Jurkat, Clone E6-1 (cell line): ENCODE data around the gene KCNN3.

Experiments
- DNase-seq: peaks from one replicate; pipeline ENCODE4 v3.0.0-alpha.2; 2011; ENCODE audit warnings: low read depth, low spot score
- H3K4me3 ChIP-seq: 2 replicates; pipeline ENCODE4 v1.5.1; 2011; ENCODE audit warnings: mild to moderate bottlenecking, low read length, control low read depth, moderate library complexity

KCNN3 gene

DNA sequence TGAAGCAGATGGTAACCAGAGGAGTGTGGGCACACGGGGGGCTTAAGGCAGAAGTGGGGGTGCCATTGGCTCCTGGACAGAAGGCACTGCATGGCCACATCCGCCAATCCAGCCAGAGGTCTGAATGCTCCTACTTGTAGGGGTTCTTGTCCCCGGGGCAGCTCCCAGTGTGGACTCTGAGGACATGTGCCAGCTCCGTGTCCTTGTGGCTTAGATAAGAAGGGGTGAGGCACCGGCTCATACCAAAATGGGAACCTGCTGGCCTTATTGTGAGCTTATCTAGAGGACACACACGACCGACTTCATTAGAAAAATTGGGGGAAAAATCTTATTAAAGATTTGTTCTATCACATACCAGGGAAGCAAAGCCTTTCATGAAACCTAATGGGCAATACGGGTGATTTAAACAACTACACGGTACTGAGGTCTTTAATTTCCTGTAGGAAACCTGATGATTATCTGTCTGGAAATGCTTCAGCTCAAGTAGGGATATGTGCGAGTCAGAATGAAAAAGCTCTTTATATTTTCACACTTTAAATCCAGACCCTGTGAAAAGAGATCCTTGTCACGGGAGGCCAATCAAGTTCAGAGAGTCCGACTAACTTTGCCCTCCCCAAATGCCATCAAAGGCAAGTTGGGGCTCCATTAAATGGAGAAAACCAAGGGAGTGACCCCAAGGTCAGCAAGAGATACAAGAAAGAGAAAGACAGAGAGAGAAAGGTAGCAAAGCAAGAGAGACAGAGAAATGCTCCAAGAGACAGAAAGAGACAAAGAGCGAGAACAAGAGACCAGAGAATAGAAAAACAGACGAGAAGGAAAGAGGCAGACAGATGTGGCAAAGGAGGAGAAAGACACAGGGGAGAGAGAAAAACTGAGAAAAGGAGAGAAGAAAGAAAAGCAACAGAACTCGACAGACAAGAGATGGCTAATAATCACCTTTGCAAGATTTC is 14.1 kb upstream of the KCNN3 start:
- no peak for DNase-seq
- H3K4me3 ChIP-seq, result no peak overlapping the region

DNA sequence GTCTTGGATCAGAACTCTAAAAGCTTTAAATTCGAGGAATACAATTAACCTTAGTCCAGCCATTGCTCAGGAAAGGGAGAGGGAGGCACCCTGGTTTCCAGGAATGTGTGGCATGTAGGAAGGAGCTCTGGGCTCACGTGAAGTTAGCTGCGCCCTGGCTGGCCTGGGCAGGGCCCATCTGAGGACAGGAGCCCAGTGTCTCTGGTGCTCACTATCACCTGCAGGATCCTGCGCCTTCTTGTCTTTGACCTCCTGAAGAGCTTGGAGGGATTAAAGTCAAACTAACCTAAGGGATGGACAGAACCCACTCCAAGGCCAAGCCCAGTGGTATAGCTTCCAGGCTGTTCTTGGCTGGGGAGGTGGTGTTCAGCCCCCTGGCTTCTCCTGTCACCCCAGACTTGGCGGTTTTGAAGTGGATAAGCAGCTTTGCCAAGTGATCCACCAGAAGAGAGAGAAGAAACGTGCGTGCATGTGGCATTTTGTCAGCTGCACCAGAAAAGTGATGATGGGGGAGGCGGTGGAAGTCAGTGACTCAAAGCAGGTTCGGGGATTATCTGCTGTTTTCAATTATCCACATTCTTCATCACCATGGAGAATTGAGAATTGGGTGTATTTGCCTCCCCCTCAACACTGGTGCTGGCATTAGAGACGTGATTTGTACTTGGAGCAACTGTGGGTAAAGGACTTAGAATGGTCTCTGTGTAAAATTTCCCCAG is 11.9 kb upstream of the KCNN3 start:
- no peak for DNase-seq

DNA sequence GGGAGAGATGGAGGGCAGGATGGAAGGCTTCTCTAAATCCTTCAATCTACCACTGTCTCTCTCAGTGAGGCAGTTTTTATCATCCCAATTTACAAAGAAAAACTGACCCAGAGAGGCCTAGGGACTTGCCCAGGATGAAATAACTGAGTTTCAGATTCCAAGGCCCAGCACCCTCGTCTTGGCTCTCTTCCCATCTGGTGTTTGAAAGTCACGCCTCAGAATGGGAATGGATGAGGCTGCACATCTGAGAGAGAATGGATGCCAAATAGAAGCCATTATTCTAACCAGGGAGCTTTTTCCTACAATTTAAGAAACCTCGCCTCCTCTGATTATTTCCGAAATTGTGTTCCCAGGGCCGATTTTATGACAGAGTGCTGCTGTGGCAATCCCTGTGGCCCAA is 10.6 kb upstream of the KCNN3 start:
- no peak for DNase-seq
- H3K4me3 ChIP-seq, result no peak overlapping the region

More for the DNA sequence above, 11.9 kb upstream of the KCNN3 start:
- H3K4me3 ChIP-seq, result no peak overlapping the region

DNA sequence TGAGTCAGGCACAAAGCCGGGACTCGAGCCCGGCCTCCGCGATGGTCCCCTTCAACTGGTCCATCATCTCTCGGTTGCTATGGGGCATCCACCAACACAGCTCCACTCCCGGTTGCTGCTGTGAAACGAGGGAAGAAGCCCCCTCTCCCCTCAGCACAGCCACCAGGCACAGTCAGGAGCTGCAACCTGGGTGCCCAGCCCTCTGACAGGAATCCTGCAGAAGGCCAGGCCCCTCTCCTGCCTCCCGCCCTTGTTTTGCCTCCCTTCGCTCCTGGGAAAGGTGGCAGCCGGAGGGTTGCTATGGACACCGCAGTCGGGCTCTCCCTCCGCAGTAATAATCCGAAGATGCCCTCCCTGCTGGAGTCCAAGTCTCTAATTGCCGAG is 8.9 kb upstream of the KCNN3 start:
- DNase-seq, result no peak

DNA sequence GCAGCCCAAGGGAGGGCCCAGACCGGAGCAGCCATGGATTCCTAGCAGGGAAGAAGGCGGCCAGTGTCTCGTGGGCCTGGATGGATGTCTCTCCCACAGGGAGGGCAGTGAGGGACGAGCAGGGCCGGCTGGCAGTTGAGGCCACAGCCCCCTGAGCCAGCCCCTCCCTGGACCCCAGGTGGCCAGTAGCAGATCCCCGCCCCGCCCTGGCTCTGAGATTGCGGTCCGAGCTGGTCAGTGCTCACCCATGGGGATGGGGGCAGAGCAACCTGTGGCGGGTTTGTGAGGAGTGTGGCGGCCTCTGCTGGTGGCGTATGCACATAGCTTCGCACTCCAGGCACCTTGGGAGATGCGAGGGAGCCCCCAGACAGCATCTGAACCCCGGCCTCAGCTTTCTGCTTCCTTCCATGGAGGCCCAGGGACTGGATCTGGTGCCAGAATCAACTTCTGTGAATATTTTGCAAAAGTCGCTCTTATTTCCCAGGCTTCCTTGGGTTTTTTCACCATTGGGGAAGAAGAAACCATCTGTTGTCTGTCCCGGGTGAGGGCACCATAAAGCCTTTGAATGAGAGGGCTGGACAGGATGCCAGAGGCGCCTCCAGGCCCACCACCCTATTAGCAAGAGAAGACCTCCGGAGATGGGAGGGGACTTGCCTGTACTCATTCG is 8.4 kb upstream of the KCNN3 start:
- peak; percentile 23 for DNase-seq

More for the DNA sequence above, 8.9 kb upstream of the KCNN3 start:
- no peak overlapping the region for H3K4me3 ChIP-seq

DNA sequence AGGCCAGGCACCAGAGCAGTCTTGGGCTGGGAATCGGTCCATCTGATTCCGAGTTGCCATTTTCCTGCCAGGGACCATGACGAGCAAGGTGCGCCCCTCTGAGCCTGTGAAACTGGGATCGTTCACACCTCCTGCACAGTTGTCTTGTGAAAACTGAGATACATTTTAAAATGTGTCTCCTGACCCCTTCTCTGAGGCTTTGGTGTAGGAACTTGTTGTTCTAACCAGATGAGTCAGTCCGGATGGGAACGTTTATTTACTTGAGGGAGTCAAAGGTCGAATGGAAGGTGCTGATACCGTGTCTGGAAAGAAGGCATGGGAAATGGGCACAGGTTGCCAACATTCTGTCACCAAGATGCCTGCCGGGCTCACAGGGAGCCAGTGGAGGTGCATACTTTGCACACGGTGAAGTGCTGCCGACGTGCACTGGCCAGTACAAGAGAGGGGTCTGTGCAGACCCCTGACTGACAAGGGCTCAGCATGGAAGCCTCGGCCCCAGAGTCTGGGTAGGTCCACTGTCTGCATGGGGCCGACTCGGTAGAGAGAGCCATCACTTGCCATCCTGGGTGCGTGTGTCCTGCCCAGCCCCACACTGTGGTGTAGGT is 7.4 kb upstream of the KCNN3 start:
- DNase-seq, result no peak
- no peak overlapping the region for H3K4me3 ChIP-seq

More for the DNA sequence above, 8.4 kb upstream of the KCNN3 start:
- H3K4me3 ChIP-seq, result no peak overlapping the region

DNA sequence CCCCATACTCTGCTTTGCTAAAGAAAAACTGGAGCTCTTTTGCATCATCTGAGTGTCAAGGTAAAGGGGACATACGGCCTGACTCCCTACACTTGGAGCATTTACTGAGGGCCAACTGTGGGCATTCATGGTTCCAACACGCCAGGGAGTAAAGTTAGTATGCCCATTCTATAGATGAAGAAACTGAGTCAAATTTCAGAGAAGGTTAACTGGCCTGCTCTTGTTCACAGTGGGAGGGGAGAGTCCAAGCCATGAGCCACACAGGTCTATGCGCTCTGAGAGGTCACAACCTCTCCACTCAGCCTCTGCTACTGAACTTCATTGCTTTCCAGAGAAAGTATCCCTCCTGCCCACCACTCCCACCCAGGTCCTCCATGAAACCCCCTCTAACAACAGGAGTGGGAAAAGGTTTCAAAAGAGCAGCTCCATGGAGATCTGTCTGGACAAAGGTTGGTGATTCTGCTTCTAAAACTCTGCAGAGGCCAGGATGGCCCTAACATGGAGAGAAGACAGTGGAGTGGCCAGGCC is 6.8 kb upstream of the KCNN3 start:
- no peak for DNase-seq

DNA sequence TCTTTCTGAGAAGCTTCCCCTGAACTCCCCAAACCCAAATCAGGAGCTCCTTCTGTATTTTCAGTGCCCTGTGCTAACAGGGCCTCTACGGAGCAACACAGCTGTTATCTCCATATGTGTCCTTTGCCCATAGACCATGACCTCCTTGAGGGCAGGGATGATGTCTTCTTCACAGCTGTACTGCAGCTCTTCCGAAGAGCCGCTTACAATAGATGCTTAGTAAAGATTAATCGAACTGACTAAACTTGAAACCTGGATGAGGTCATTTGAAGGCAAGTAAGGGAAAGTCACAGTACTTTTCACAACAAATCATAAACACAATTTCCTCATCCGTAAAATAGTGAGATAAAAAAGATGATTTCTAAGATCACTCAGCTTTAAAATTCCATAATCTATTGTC is 4.4 kb upstream of the KCNN3 start:
- H3K4me3 ChIP-seq, result no peak overlapping the region

More for the DNA sequence above, 6.8 kb upstream of the KCNN3 start:
- H3K4me3 ChIP-seq, result no peak overlapping the region

DNA sequence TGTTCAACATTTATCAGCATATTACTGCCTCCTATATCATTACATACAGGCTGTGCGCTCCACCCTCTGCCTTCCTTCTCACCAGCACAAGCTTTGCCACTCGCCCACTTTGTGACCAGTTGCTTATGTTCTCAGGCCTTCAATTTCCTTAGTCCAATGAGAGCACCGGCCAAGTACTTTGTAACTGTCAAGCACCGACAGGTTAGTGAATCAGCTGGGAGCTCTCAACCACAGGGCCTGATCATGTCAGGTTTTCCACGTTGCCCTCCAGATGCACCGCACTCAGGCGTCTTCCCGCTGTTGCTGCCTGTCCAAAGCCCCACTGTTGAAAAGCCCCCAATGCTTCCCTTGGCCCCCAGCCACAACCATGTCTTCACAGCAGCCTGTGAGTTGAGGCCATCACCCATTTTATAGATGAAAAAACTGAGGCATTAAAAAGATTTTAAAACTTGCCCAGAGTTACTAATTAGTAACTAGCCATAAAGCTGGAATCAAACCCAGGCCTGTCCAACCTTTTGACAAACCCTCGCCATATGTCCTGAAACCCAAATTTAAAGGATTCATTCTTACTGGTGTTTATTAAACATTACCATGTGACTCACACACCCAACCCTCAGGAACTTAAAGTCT is 3.4 kb upstream of the KCNN3 start:
- no peak overlapping the region for H3K4me3 ChIP-seq
- no peak for DNase-seq

More for the DNA sequence above, 4.4 kb upstream of the KCNN3 start:
- DNase-seq, result no peak

DNA sequence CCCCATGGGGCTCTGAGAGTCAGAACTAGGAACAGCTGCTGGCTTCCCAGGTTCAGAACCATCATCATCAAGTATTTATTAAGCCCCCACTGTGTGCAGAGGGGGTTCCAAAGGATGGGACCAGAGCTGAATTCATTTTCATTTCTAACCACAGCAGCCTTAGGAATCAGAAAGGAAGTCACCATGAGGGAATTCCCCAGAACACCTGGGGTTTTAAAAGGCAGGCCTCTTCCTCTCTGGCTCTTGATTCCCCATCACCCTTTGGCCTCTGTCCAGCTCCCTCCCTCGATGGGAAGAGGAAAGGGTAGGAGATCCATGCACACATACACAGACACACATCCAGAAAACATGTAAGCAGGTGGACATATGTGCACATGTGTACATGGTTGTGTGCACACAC is 1.3 kb upstream of the KCNN3 start:
- no peak overlapping the region for H3K4me3 ChIP-seq
- no peak for DNase-seq

DNA sequence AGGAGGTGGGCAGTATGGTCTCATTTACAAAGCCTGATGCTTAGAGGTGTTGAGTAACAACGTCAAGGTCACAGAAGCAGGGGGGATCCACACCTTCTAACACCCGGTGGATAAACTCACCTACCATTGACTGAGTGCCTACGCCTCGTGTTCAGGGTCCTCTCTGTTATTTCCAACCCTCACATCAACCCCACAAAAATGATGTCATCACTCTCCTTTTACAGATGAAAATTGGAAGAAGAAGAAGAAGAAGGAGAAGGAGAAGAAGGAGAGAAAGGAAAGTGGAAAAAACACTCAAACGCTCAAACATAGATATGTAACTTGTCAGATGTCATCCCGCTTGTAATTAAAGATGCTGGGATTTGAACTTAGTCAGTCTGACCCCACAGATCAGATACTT is 653 bp upstream of the KCNN3 start:
- H3K4me3 ChIP-seq, result peak overlapping the region; percentile 32
- no peak for DNase-seq

DNA sequence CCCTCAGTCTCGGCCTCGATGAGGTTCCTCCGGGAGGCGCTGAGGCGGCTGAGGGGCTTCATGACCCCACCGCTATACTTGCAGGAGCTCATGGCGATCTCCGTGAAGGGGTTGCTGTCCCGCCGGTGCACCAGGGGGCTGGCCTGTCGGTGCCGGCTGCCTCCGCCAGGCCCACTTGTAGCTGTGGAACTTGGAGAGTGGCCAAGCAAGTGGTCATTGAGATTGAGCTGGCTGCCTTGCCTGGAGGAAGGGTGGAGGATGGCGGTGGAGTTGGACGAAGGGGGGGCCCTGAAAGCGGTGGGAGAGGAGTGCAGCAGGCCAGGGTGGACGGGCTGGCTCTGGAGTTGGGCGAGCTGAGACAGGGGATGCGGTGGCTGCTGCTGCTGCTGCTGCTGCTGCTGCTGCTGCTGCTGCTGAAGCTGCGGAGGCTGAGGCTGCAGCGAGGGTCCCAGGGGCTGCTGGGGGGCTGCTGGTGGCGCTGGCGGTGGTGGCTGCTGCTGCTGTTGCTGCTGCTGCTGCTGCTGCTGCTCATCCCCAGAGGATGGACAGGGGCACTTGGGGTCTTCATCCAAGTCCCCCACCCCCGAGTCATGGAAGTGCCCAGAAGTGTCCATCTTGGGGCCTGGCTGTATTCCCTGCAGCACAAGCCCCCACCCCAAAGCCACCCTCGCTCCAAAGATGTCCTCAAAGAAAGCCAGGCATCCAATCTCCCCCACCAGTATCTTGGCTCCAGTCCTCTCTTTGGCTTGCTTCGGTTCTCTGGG is 548 bp downstream of the KCNN3 start:
- DNase-seq, result no peak
- peak overlapping the region; percentile 25 for H3K4me3 ChIP-seq

DNA sequence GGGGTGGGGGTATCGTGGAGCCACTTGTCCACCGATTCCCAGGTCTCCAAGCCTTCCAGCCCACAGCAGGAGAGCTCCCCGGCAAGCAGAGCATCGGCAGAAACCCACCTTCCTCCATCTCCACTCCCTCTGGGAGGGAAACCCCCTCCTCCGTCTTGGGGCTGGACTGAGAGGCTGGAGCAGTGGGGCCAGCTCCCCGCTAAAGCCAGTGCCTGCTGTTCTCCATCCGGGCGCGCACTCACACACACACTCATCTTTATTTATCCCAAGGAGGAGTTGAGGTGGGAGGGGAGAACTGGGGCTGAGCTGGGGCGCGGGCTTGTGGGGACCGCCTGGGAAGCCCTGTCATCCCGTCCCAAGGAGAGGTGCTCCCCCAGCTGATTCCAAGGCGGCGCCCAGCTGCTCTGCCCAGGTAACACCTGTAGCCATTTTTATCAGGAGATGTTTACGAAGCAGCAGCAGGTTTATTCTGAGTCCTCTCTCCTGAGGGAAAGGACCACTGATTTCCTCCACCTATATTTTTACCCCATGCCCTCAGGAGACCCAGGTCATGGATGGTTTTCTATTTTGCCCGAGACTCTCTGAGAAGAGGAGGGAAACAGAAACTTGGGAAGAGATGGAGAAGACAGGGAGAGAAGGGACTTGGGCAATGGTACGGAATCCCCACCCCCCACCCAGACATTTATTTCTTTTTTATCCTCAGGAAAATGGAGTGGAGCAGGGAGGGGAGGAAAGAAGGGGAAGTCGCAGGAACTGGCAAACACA is 2.1 kb downstream of the KCNN3 start:
- DNase-seq, result no peak
- no peak overlapping the region for H3K4me3 ChIP-seq

DNA sequence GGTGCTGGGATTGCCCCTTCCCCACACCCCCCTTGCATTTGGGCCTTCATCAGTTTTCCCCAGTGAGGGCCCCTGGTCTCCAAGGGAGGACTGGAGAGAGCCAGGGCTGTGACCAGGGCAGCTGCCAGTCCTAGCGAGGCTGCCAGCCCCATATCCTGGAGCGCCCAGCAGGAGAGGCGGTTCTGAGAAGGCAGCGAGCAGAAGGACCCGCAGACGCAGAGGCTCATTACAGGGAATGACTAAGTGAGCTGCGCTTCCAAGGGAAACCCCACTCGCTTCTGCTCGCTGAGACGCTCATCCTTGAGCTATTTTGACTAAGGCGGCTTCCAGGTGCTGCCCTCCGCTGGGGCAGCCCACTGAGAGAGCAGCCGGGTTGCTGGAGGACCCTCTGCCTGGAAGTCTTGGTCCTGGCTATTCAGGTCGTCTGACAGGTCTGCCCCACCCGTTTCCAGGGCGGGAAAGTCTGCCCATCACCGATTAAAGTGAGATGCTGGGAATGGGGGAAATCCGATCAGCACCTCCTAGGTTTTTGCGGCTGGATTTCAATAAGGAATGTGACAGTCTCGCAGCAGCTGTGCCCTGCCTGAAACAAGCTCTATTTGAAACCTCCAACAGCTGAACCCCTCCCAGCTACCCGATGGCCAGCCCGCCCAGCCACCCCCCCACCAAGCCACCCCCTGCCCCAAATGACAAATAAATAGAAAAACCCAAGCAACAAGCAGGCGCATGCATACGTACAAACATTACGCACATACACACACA is 2.8 kb downstream of the KCNN3 start:
- DNase-seq, result no peak
- H3K4me3 ChIP-seq, result no peak overlapping the region

DNA sequence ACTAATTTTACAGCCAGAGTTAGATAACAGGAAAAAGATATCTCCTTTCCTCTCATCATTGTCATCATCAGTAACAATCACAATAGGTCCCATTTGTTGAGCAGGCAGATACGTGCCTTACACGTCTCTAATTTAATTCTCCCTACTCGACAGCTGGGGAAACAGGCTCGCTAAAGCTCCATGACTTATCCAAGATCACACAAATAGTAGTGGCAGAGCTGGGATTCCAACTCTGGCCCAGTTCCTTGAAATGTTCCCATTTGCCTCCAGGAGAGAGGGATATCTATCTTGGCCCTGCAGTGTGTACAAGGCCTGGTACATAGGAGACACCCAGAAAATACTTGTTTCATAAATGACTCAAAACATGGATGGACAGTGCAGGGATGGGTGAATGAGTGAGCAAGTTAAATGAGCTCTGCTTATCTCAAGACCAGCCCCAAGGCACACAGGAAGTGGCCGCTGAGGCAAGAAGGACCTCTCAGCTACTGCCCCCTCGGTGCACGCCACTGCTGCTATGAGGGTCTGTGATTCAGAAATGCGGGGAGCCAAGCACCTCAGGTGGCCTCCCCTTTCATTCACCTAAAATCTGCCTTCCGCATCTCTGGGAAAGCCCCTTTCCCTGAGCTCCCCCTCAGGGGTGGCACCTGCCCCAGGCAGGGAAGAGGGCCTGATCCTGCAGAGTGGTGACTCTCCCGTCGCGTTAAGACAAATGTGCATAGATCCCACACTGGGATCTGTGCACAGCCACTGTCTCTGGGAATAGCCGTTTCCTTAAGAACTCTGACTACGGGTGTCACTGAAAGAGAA is 3.6 kb downstream of the KCNN3 start:
- DNase-seq, result no peak
- H3K4me3 ChIP-seq, result no peak overlapping the region
